ENCODE results near the gene EIF1. TPM values are rescaled to one million over a fixed set of nuclear protein-coding genes. Genes with fewer than 3 reads are reported as not detected.

The EIF1 gene
- polyA plus RNA-seq, 1 donor = 791 TPM

GRCh38 chr17:41725134-41725533 is 36.4 kb downstream of the EIF1 start:
- Histone ChIP-seq H3K4me3 (ENCODE audit: low read length) (no peak overlapping the region), H3K36me3 (ENCODE audit: control insufficient read depth, insufficient read depth, low read length) (no peaks in the 10 kb centered on the region), H3K9me3 (ENCODE audit: control insufficient read depth, low read depth, low read length) (no peaks in the 10 kb centered on the region), H3K27me3 (ENCODE audit: control insufficient read depth, insufficient read depth, low read length) (peaks cover under 1% of the 10 kb centered on the region), H3K27ac (ENCODE audit: low read length) (no peak overlapping the region), H3K4me1 (ENCODE audit: control insufficient read depth, insufficient read depth, low read length) (no peaks in the 10 kb centered on the region)
- no CpG with 5 or more reads among the region's 5 CpGs for WGBS (ENCODE audit: insufficient coverage, low lambda C conversion rate)
- no peak for DNase-seq

GRCh38 chr17:41728056-41728455 is 39.4 kb downstream of the EIF1 start:
- no peaks in the 10 kb centered on the region for H3K4me1 ChIP-seq (ENCODE audit: control insufficient read depth, insufficient read depth, low read length)
- no CpG with 5 or more reads among the region's 12 CpGs for WGBS (ENCODE audit: insufficient coverage, low lambda C conversion rate)
- H3K36me3 ChIP-seq (ENCODE audit: control insufficient read depth, insufficient read depth, low read length) = no peaks in the 10 kb centered on the region
- no peaks in the 10 kb centered on the region for H3K9me3 ChIP-seq (ENCODE audit: control insufficient read depth, low read depth, low read length)
- H3K4me3 ChIP-seq (ENCODE audit: low read length) = no peak overlapping the region
- no peak overlapping the region for H3K27ac ChIP-seq (ENCODE audit: low read length)
- no peak for DNase-seq
- H3K27me3 ChIP-seq (ENCODE audit: control insufficient read depth, insufficient read depth, low read length) = peaks cover 29% of the 10 kb centered on the region

GRCh38 chr17:41730479-41730878 is 41.8 kb downstream of the EIF1 start:
- no peak for DNase-seq
- no peak overlapping the region for H3K27ac ChIP-seq (ENCODE audit: low read length)
- no peak overlapping the region for H3K4me3 ChIP-seq (ENCODE audit: low read length)
- peaks cover 5% of the 10 kb centered on the region for H3K4me1 ChIP-seq (ENCODE audit: control insufficient read depth, insufficient read depth, low read length)
- H3K27me3 ChIP-seq (ENCODE audit: control insufficient read depth, insufficient read depth, low read length) = peaks cover 53% of the 10 kb centered on the region
- H3K36me3 ChIP-seq (ENCODE audit: control insufficient read depth, insufficient read depth, low read length) = no peaks in the 10 kb centered on the region
- WGBS (ENCODE audit: insufficient coverage, low lambda C conversion rate) = 0% methylated on average over 1 of the region's 4 CpGs
- peaks cover 13% of the 10 kb centered on the region for H3K9me3 ChIP-seq (ENCODE audit: control insufficient read depth, low read depth, low read length)

GRCh38 chr17:41731836-41732235 is 43.2 kb downstream of the EIF1 start:
- WGBS (ENCODE audit: insufficient coverage, low lambda C conversion rate) = no CpG with 5 or more reads among the region's 3 CpGs
- Histone ChIP-seq H3K27me3 (ENCODE audit: control insufficient read depth, insufficient read depth, low read length) (peaks cover 66% of the 10 kb centered on the region), H3K4me3 (ENCODE audit: low read length) (no peak overlapping the region), H3K36me3 (ENCODE audit: control insufficient read depth, insufficient read depth, low read length) (no peaks in the 10 kb centered on the region), H3K27ac (ENCODE audit: low read length) (no peak overlapping the region), H3K9me3 (ENCODE audit: control insufficient read depth, low read depth, low read length) (peaks cover 13% of the 10 kb centered on the region), H3K4me1 (ENCODE audit: control insufficient read depth, insufficient read depth, low read length) (peaks cover 5% of the 10 kb centered on the region)
- no peak for DNase-seq

- H3K27me3 ChIP-seq (ENCODE audit: control insufficient read depth, insufficient read depth, low read length) = peaks cover 76% of the 10 kb centered on the region
- WGBS (ENCODE audit: insufficient coverage, low lambda C conversion rate) = no CpG with 5 or more reads among the region's 40 CpGs
- H3K9me3 ChIP-seq (ENCODE audit: control insufficient read depth, low read depth, low read length) = peaks cover 13% of the 10 kb centered on the region
- H3K36me3 ChIP-seq (ENCODE audit: control insufficient read depth, insufficient read depth, low read length) = no peaks in the 10 kb centered on the region
- no peak for DNase-seq
- no peak overlapping the region for H3K27ac ChIP-seq (ENCODE audit: low read length)
- peak overlapping the region; percentile 18 for H3K4me3 ChIP-seq (ENCODE audit: low read length)
- peaks cover 10% of the 10 kb centered on the region for H3K4me1 ChIP-seq (ENCODE audit: control insufficient read depth, insufficient read depth, low read length)
Measured at GRCh38 chr17:41733348-41734138, 44.9 kb downstream of the EIF1 start.

- H3K4me3 ChIP-seq (ENCODE audit: low read length) = peak within 1 kb of the TSS; percentile 18
- H3K4me1 ChIP-seq (ENCODE audit: control insufficient read depth, insufficient read depth, low read length) = peaks cover 10% of the 10 kb centered on the region
- no CpG with 5 or more reads among the region's 77 CpGs for WGBS (ENCODE audit: insufficient coverage, low lambda C conversion rate)
- no peaks in the 10 kb centered on the region for H3K36me3 ChIP-seq (ENCODE audit: control insufficient read depth, insufficient read depth, low read length)
- H3K27me3 ChIP-seq (ENCODE audit: control insufficient read depth, insufficient read depth, low read length) = peaks cover 76% of the 10 kb centered on the region
- no peak within 1 kb of the TSS for H3K27ac ChIP-seq (ENCODE audit: low read length)
- no peak for DNase-seq
- peaks cover 13% of the 10 kb centered on the region for H3K9me3 ChIP-seq (ENCODE audit: control insufficient read depth, low read depth, low read length)
Measured at GRCh38 chr17:41734139-41734948, 45.7 kb downstream of the EIF1 start, which contains the start of gene HAP1. HAP1 (minus strand) TSS chr17:41734643; CDS start chr17:41734634, 9 bp downstream.

GRCh38 chr17:41734949-41735313 is 46.2 kb downstream of the EIF1 start:
- no peak overlapping the region for H3K27ac ChIP-seq (ENCODE audit: low read length)
- H3K4me1 ChIP-seq (ENCODE audit: control insufficient read depth, insufficient read depth, low read length) = peaks cover 10% of the 10 kb centered on the region
- H3K4me3 ChIP-seq (ENCODE audit: low read length) = peak overlapping the region; percentile 18
- WGBS (ENCODE audit: insufficient coverage, low lambda C conversion rate) = no CpG with 5 or more reads among the region's 23 CpGs
- H3K9me3 ChIP-seq (ENCODE audit: control insufficient read depth, low read depth, low read length) = peaks cover 13% of the 10 kb centered on the region
- no peak for DNase-seq
- peaks cover 76% of the 10 kb centered on the region for H3K27me3 ChIP-seq (ENCODE audit: control insufficient read depth, insufficient read depth, low read length)
- H3K36me3 ChIP-seq (ENCODE audit: control insufficient read depth, insufficient read depth, low read length) = no peaks in the 10 kb centered on the region

GRCh38 chr17:41735744-41736143 is 47.1 kb downstream of the EIF1 start:
- Histone ChIP-seq H3K9me3 (ENCODE audit: control insufficient read depth, low read depth, low read length) (peaks cover 13% of the 10 kb centered on the region), H3K36me3 (ENCODE audit: control insufficient read depth, insufficient read depth, low read length) (no peaks in the 10 kb centered on the region), H3K27me3 (ENCODE audit: control insufficient read depth, insufficient read depth, low read length) (peaks cover 69% of the 10 kb centered on the region), H3K4me3 (ENCODE audit: low read length) (no peak overlapping the region), H3K27ac (ENCODE audit: low read length) (no peak overlapping the region), H3K4me1 (ENCODE audit: control insufficient read depth, insufficient read depth, low read length) (peaks cover 10% of the 10 kb centered on the region)
- DNase-seq = no peak
- 100% methylated on average over 1 of the region's 4 CpGs for WGBS (ENCODE audit: insufficient coverage, low lambda C conversion rate)

- peaks cover 10% of the 10 kb centered on the region for H3K4me1 ChIP-seq (ENCODE audit: control insufficient read depth, insufficient read depth, low read length)
- H3K36me3 ChIP-seq (ENCODE audit: control insufficient read depth, insufficient read depth, low read length) = no peaks in the 10 kb centered on the region
- H3K4me3 ChIP-seq (ENCODE audit: low read length) = no peak overlapping the region
- 67% methylated on average over 7 of the region's 17 CpGs for WGBS (ENCODE audit: insufficient coverage, low lambda C conversion rate)
- H3K27me3 ChIP-seq (ENCODE audit: control insufficient read depth, insufficient read depth, low read length) = peaks cover 56% of the 10 kb centered on the region
- no peak overlapping the region for H3K27ac ChIP-seq (ENCODE audit: low read length)
- H3K9me3 ChIP-seq (ENCODE audit: control insufficient read depth, low read depth, low read length) = peaks cover 13% of the 10 kb centered on the region
- DNase-seq = no peak
Measured at GRCh38 chr17:41736983-41737679, 48.4 kb downstream of the EIF1 start.

- Histone ChIP-seq H3K4me1 (ENCODE audit: control insufficient read depth, insufficient read depth, low read length) (peaks cover 10% of the 10 kb centered on the region), H3K36me3 (ENCODE audit: control insufficient read depth, insufficient read depth, low read length) (no peaks in the 10 kb centered on the region), H3K27ac (ENCODE audit: low read length) (no peak overlapping the region), H3K4me3 (ENCODE audit: low read length) (no peak overlapping the region), H3K27me3 (ENCODE audit: control insufficient read depth, insufficient read depth, low read length) (peaks cover 51% of the 10 kb centered on the region), H3K9me3 (ENCODE audit: control insufficient read depth, low read depth, low read length) (peaks cover 13% of the 10 kb centered on the region)
- WGBS (ENCODE audit: insufficient coverage, low lambda C conversion rate) = no CpG with 5 or more reads among the region's 5 CpGs
- no peak for DNase-seq
Measured at GRCh38 chr17:41737680-41738023, 49.0 kb downstream of the EIF1 start.
